HG03565 (cell line): ENCODE results near the gene GIMAP5.

Experiments used
- ATAC-seq: cut with Tn5 transposase; IDR thresholded peaks from one replicate; pipeline ENCODE4 v1.9.1; 2021; ENCODE audit warnings: mild to moderate bottlenecking, moderate library complexity; ENCODE audit not compliant: unreplicated experiment

Gene GIMAP5

DNA sequence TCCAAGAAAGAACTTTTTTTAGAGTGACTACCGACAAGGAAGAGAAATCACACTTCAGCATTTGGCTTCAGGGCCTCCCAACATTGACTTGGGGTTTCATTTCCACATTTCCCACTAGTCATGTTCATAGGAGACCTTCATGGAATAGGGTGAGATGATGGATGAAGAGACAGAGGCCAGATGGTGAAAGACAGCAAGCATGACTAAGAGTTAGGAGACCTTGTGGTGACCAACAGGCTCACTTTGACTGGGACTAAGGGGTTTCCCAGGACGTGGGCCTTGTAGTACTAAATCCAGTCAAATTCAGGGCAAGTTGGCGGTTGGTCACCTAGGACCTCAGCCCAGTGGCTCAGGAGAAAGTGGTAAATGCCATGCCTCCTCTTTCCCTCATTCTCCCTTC lies 3.0 kb upstream of the GIMAP5 start:
- no peak for ATAC-seq

DNA sequence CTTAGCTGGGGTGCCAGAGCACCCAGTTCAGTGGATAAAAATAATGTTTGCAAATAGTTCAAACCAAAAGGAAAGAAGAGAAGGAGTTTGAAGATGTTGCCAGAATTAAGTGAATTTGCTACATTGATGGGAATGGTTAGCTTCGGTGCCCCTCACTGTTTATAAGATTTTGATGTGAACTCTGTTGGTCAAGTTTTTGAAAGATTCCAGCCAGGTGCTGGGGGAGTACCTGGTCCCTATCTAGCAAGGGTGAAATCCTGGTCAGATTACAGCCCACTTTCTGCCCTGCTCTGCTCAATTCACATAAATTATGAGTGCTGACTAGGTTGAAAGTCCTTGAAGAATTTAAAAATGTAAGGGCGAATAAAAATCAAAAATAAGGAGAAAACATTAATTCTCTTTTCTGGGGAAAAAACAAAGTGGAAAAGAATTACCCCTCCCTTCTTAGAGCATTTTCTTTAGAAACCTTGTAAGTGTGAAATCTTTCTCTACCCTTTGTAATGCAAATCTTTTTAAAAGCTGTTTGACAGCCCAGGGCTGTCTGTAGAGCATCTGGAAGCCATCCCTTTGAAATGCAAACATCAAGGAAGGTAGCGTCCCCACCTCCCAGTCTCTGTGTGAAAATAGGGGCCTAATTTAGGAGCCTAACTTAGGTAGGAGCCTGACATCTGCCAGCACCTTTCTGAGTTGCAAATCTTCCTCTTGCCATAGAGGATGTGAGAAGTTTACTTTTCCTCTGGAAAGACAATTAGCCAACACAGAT lies 1.4 kb upstream of the GIMAP5 start:
- ATAC-seq = no peak

DNA sequence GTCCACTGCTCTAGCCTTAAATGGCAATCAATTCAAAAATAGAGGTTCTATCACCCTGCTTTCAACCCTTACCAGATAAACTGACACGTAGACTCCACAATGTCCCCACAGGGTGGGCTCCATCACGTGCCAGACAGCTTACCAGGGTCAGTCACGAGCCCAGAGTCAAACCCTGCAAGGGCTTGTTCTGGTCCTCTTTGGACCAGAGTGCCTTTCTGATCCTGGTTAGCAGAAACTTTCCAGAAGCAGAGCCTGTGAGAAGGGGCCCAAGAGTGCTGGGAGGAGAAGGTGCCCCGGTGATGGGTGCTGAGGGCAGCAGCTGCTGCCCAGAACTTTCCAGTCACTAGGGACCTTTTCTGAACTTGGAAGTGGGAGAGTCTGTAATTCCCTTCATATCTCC lies 354 bp upstream of the GIMAP5 start:
- ATAC-seq = no peak

DNA sequence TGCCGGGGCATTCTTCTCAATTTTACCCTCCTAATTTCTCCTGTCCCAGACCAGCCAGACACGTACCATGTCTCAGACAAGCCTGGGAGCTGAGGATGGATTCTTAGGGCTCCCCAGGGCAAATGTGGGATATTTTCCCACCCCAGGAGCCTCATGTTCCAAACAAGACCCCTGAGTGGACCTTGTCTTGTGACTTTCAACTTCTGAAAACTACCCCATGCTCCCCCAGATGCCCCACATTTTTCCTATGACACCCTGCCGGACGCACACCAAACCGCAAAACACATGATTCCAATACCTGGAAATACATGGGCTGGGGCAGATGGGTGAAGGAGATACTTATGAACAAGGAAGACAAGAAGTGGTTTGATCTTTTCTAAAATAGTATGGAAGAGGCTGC lies 874 bp downstream of the GIMAP5 start:
- ATAC-seq = no peak

DNA sequence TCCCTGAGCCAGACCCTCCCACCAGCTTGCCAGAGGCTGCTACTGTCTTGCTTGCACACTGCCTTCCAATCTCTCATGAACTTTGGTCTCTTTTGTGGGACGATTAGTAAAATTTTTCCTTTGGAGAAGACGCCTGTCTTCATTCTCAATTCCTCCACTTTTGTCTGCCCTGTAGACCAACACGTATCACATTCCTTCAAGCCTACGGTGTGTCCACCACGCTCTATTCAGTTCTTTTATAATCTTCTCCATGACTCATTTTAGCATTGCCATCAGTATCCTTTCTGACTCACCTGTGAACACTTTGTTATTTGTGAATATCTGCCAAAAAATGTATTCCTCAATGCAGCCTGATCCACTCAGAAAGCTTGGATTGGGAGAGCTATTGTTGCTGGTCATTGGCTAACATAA lies 1.4 kb downstream of the GIMAP5 start:
- no peak for ATAC-seq

DNA sequence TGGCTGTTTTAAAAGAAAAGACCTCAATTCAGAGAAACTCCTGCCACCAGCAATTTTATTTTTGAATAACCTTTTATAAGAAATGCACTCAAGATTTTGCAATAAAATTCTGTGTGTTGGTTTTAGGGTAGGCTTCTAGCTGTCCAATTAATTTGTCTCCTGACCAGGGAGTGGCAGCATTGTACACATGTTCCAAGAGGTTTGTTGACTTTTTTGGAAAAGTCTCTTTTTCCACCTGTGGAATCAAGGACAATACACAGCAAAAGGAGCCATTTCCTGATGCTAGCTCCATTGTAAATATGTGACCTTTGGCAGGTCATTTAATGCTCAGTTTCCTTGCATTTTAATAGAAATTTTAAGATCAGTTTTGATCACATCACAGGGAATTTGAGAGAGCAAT lies 1.8 kb downstream of the GIMAP5 start:
- no peak for ATAC-seq

DNA sequence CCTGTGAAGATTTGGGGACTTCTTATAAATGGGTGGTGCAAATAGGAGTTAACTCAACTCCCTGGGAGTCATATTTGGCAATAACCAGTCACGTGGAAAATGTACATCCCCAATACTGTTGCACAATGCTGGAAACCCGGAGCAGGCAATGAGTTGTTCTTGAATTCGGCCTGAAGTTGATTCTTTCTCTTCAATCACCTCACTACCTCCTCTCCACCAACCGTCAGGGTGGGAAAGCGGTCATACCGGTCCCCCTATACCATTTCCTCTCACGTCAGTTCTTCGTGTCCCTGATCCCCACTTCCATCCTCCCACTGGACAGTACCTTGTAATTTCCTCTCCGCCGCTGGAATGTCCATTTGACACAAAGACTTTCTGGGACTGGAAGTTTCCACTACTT lies 2.8 kb downstream of the GIMAP5 start:
- ATAC-seq = no peak

DNA sequence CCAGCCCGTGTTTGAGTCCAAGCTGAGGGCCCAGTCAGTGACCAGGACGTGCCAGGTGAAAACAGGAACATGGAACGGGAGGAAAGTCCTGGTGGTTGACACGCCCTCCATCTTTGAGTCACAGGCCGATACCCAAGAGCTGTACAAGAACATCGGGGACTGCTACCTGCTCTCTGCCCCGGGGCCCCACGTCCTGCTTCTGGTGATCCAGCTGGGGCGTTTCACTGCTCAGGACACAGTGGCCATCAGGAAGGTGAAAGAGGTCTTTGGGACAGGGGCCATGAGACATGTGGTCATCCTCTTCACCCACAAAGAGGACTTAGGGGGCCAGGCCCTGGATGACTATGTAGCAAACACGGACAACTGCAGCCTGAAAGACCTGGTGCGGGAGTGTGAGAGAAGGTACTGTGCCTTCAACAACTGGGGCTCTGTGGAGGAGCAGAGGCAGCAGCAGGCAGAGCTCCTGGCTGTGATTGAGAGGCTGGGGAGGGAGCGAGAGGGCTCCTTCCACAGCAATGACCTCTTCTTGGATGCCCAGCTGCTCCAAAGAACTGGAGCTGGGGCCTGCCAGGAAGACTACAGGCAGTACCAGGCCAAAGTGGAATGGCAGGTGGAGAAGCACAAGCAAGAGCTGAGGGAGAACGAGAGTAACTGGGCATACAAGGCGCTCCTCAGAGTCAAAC lies 5.2 kb downstream of the GIMAP5 start:
- ATAC-seq = no peak

DNA sequence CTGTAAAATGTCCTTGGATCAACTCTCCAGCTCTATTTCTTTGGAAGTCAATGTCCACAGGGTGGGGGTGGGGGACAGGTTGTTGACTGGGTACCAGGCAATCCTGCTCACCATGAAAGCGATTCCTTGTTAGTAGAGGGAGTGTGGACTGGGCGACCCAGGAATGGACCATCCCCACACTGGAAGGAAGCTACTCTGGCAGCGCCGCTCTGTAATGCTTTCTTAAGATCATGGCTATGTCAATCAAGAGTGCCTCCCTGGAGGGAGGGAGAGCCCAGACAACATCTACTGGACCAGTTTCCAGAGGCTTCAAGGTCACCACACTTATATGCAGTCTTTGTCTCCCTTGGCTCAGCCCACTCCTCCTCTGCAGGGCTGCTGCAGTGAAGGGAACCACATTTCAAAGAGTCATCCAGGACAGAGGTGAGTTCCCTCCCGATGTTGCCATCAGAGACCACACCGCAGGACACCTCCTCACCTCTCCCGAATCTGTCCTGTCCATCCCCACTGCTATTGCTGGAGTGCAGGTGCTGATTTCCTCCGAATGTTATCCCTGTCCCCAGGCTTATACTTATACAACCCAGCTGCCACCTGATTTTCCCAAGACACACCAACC lies 6.9 kb downstream of the GIMAP5 start:
- ATAC-seq = no peak

DNA sequence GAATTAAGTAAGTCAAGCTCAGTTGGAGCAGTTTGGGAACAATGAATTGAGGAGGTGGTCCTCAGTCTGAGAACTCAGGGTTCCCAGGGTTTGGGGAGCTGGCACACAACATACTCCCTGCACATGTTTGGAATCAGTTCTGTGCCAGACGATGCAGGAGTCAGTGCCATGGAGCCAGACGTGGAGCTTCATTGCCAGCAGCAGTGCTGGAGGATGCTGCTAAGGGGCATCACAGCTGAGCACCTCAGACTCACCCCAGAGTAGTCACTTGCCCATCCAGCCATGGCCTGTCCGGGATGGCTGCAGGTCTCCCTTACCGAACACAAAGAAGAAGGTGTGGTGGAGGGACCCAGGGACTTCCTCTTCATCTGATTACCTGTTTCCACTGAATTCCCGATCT lies 7.9 kb downstream of the GIMAP5 start:
- ATAC-seq = no peak

DNA sequence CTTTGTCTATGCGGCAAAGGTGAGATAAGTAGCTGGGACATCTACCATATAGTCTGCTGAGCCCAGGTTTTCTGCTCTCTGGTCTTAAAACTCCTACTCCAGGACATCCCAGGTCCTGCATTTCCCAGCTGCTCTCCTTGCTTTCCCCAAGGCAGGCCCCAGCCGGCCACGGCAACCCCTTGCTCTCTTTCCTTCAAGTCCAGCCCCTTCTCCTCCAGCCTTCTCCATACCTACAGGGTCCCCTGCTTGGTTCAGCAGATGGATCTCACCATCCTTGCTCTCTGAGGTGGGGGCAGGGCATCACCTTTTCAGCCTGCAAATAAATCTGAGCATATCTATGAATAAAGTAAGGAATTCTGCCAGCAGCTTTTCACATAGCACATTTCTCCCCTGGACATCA lies 8.7 kb downstream of the GIMAP5 start:
- ATAC-seq = no peak

DNA sequence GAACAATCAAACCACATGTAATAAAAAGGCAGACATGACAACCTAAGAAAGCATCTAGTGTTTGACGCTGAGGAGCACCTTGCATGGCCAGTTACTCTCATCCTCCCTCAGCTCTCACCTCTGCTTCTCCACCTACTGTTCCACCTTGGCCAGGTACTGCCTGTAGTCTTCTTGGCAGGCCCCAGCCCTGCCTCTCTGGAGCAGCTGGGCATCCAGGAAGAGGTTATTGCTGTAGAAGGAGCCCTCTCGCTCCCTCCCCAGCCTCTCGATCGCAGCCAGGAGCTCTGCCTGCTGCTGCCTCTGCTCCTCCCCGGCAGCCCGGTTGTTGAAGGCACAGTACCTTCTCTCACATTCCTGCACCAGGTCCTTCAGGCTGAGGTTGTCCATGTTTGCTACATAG lies 9.7 kb downstream of the GIMAP5 start:
- no peak for ATAC-seq

DNA sequence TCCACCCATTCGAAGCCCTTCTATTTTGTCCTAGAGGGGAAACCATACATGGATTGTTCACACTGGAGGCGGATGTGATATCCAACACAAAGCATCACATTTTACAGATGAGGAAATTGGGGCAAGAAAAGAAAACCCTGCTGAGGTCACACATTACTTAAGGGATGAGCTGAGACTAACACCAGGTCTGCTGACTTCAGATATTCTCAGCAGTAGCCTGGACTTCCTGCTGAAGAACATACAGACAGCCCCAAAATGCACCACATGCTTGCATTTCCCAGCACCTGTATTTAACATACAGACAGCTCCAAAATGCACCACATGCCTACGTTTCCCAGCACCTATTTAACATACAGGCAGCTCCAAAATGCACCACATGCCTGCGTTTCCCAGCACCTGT lies 11.2 kb downstream of the GIMAP5 start:
- no peak for ATAC-seq

DNA sequence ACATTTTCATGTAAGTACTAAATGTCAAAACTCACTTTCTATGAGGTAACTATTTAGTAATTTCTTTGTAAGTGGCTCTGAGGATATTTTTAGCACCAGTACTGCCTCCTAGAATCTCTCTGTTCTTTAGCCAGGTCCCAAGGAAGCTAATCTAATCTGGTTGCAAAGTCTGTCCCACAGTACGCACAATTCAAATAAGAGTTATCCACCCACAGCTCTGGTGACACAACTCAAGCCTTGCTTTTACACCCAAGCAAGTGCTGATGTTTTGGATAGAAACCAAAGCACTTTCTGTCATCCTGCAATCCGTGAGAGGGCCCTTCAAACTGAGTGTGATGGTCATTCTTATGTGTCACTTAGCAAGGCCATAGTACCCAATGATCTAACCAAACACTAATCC lies 14.5 kb downstream of the GIMAP5 start:
- no peak for ATAC-seq

DNA sequence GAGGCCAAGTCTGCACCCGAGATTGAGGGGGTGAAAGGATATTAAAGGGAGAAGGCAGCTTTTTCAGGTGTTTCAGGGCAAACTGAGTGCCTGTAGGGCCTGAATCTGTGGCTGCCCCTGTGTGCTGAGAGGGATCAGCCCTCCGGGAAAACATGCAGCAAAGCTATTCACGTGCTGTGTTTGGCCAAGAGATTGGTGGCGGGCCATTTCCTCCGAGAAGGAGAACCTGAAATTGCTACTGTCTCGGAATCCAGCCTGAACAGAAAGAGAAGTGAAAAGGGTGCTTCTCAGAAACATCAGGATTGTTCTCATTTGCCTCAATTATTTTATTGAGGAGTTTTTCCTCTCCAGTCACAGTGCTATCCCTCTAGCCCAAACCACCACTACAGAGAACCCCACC lies 16.0 kb downstream of the GIMAP5 start:
- no peak for ATAC-seq

DNA sequence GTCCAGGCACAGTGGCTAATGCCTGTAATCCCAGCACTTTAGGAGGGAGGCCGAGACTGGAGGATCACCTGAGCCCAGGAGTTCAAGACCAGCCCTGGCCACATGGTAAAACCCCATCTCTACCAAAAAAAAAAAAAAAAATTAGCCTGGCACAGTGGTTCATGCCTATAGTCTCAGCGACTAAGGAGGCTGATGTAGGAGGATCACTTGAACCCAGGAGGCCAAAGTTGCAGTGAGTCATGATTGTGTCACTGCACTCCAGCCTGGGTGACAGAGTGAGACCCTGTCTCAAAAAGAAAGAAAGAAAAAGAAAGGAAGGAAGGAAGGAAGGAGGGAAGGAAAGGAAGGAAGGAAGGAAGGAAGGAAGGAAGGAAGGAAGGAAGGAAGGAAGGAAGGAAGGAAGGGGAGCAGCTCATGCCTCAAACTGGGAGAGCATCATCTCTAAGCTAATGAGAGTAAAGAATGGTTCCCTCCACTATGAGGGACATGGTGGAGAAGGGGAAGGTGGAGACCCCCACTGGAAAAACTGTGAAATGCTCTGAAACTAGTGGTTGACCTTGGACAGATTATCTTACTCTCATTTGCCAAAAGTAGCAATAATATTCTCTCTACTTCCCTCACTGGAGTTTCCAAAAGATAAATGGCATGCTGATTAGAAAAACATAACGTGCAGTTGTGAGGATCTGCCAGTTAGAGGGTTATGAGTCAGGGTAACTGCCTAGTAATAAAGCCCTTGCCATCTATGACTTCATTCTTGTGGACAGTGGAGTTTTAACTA lies 16.8 kb downstream of the GIMAP5 start:
- no peak for ATAC-seq

DNA sequence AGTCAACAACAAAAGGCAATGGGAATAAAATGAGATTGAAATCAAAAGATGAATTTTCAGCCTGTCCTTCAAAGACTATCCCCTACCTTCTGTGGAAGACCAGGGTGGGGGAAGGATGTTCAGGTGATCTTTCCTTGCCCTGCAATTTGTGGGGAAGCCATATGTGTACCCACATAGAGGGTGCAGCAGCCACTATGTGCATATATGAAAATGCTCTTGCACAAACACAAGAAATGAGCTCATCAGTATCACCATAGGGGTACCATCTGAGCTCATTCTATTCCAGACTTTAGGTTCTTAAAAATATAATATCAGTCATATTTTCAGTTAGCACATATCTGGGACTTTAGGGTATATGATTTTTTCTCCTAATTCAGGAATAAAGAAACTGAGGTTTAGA lies 17.7 kb downstream of the GIMAP5 start:
- ATAC-seq = no peak

DNA sequence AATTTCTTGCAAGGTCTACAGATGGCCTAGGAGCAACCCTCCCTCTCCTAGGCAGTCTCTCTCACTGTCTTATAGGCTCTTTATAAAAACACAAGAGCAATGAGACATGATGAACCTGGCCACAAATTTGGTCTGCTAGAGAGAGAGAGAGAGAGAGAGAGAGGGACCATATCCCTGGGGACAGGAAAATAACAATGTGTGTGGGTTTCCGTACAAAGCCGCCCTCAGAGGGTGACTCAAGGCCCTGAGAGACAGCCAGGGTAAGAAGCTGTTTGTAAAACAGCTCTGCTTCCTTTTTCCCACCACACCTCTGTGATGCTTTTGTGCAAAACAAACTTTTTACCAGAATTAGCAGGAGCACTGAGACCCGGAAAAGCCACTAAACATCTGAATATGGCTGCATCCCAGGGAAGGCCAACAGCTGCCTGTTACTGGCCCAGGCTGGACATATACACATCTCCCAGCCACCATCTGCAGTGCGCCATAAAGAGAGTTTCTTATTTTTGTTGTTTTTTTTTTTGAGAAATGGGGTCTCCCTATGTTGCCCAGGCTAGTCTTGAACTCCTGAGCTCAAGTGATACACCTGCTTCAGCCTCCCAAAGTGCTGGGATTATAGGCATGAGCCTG lies 18.4 kb downstream of the GIMAP5 start:
- peak; percentile 36 for ATAC-seq

DNA sequence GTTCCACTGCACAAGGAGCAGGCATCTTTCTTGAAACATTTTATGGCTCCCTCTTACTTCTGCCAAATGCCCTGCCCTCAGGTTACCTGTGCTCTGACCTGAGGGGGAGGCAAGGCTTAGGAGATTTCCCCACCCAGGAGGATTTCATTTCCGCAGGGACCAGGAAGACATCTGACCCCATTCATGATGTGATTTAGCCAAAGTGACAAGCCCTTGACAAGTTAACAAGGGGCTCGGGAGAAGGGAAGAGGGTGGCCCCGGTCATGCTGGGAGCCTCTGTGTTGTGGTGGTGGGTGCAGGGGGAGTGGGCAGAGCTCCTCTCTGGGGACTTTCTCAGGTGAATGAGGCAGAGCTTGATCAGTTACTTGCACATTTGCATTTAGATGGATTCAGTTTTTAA lies 18.9 kb downstream of the GIMAP5 start:
- no peak for ATAC-seq

DNA sequence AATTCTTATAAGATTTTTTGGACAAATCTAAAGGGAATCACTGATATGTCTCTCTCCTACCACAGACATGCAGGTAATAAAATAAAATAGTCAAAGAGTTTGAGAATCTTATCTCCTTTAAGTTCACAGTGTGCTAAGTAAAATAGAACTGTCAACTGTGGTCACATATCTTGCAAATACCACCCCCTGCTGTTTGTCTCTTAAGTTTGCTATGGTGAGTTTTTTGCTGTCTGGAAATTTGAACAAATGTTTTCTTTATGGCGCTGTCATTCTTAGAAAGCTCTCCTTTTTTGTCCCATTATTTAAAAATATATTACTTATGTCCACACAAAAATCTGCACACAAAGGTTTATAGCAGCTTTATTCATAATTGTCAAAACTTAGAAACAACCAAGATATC lies 19.6 kb downstream of the GIMAP5 start:
- no peak for ATAC-seq

DNA sequence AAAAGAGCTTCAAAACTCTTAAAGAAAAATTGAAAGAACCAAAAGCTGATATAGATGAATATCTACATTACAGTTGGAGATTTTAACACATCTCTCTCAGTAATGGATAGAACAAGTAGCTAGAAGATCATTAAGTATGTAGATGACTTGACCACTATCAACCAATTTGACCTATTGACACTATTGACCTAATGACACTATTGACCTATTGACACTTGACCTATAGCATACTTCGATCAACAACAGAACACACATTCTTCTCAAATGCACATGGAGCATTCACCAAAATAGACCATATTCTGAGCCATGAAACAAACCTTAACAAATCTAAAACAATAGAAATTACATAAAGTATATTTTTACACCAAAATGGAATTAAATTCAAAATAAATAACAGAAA lies 22.3 kb downstream of the GIMAP5 start:
- ATAC-seq = no peak
